HG02973 (cell line): ENCODE data around the gene SAMD3.
A peak's percentile ranks its signal among the peaks of the same experiment; 100 is the strongest.
"Not testable (repeated sequence)": the region's sequence is repeated elsewhere in the genome, so short reads cannot be mapped to it uniquely, and the experiment has no call there.

Experiments used
- ATAC-seq: cut with Tn5 transposase; IDR thresholded peaks from one replicate; pipeline ENCODE4 v1.9.1; 2021; ENCODE audit warnings: moderate library complexity; ENCODE audit not compliant: unreplicated experiment

Gene SAMD3

GRCh38 chr6:130182466-130182865 lies 40.3 kb downstream of the SAMD3 start:
- ATAC-seq = no peak

GRCh38 chr6:130178692-130179091 lies 44.1 kb downstream of the SAMD3 start:
- no peak for ATAC-seq

- ATAC-seq = no peak
Observed at GRCh38 chr6:130176378-130176777, 46.4 kb downstream of the SAMD3 start.

- ATAC-seq = not testable (repeated sequence)
Observed at GRCh38 chr6:130173377-130174004, 49.3 kb downstream of the SAMD3 start.

- not testable (repeated sequence) for ATAC-seq
Observed at GRCh38 chr6:130170160-130170559, 52.6 kb downstream of the SAMD3 start.

GRCh38 chr6:130167655-130168054 lies 55.1 kb downstream of the SAMD3 start:
- no peak for ATAC-seq

- ATAC-seq = no peak
Observed at GRCh38 chr6:130164251-130164650, 58.5 kb downstream of the SAMD3 start.

- no peak for ATAC-seq
Observed at GRCh38 chr6:130163266-130163665, 59.5 kb downstream of the SAMD3 start.

GRCh38 chr6:130162421-130162820 lies 60.3 kb downstream of the SAMD3 start:
- no peak for ATAC-seq

- peak; percentile 64 for ATAC-seq
Observed at GRCh38 chr6:130161683-130162404, 60.9 kb downstream of the SAMD3 start.

GRCh38 chr6:130159956-130160355 lies 62.8 kb downstream of the SAMD3 start:
- ATAC-seq = no peak

GRCh38 chr6:130158548-130158947 lies 64.2 kb downstream of the SAMD3 start:
- no peak for ATAC-seq

GRCh38 chr6:130158056-130158455 lies 64.7 kb downstream of the SAMD3 start:
- no peak for ATAC-seq

GRCh38 chr6:130156908-130157307 lies 65.8 kb downstream of the SAMD3 start:
- no peak for ATAC-seq

GRCh38 chr6:130152908-130153510 lies 69.7 kb downstream of the SAMD3 start:
- no peak for ATAC-seq

- no peak for ATAC-seq
Observed at GRCh38 chr6:130150906-130151305, 71.8 kb downstream of the SAMD3 start.

- ATAC-seq = not testable (repeated sequence)
Observed at GRCh38 chr6:130149016-130149415, 73.7 kb downstream of the SAMD3 start.

- no peak for ATAC-seq
Observed at GRCh38 chr6:130148181-130148580, 74.6 kb downstream of the SAMD3 start.

GRCh38 chr6:130147111-130147510 lies 75.6 kb downstream of the SAMD3 start:
- ATAC-seq = no peak

GRCh38 chr6:130143709-130144108 lies 79.0 kb downstream of the SAMD3 start:
- no peak for ATAC-seq

GRCh38 chr6:130140084-130140483 lies 82.7 kb downstream of the SAMD3 start:
- no peak for ATAC-seq

- ATAC-seq = peak; percentile 33
Observed at GRCh38 chr6:130138909-130139242, 83.9 kb downstream of the SAMD3 start.
